Measurements from ENCODE around the gene AS3MT.

Gene AS3MT

GRCh38 chr10:102894466-102895213 lies 25.4 kb downstream of the AS3MT start:
- Histone ChIP-seq H3K27ac (ENCODE audit: low read depth, low read length) (no peak overlapping the region), H3K36me3 (ENCODE audit: control insufficient read depth, insufficient read depth, low read length) (peaks cover 17% of the 10 kb centered on the region; the same call in 1 of the 2 replicates), H3K9ac (ENCODE audit: low read depth, low read length) (no peak overlapping the region), H3K4me1 (ENCODE audit: control insufficient read depth, insufficient read depth, low read length) (peaks cover 6% of the 10 kb centered on the region; the same call in 1 of the 2 replicates), H3K4me3 (ENCODE audit: low read depth, low read length) (no peak overlapping the region), H3K9me3 (ENCODE audit: control insufficient read depth, insufficient read depth, low read length) (no peaks in the 10 kb centered on the region; the same call in 1 of the 2 replicates), H3K27me3 (ENCODE audit: control insufficient read depth, insufficient read depth, low read length) (no peaks in the 10 kb centered on the region)

GRCh38 chr10:102900006-102900405 lies 30.7 kb downstream of the AS3MT start:
- Histone ChIP-seq H3K27me3 (ENCODE audit: control insufficient read depth, insufficient read depth, low read length) (no peaks in the 10 kb centered on the region), H3K9me3 (ENCODE audit: control insufficient read depth, insufficient read depth, low read length) (no peaks in the 10 kb centered on the region), H3K4me1 (ENCODE audit: control insufficient read depth, insufficient read depth, low read length) (no peaks in the 10 kb centered on the region), H3K27ac (ENCODE audit: low read depth, low read length) (no peak overlapping the region), H3K4me3 (ENCODE audit: low read depth, low read length) (no peak overlapping the region), H3K36me3 (ENCODE audit: control insufficient read depth, insufficient read depth, low read length) (no peaks in the 10 kb centered on the region; the same call in 1 of the 2 replicates), H3K9ac (ENCODE audit: low read depth, low read length) (no peak overlapping the region)

GRCh38 chr10:102904346-102904745 lies 35.1 kb downstream of the AS3MT start:
- Histone ChIP-seq H3K9me3 (ENCODE audit: control insufficient read depth, insufficient read depth, low read length) (no peaks in the 10 kb centered on the region), H3K27ac (ENCODE audit: low read depth, low read length) (no peak overlapping the region), H3K9ac (ENCODE audit: low read depth, low read length) (no peak overlapping the region), H3K4me3 (ENCODE audit: low read depth, low read length) (no peak overlapping the region), H3K4me1 (ENCODE audit: control insufficient read depth, insufficient read depth, low read length) (no peaks in the 10 kb centered on the region), H3K27me3 (ENCODE audit: control insufficient read depth, insufficient read depth, low read length) (no peaks in the 10 kb centered on the region), H3K36me3 (ENCODE audit: control insufficient read depth, insufficient read depth, low read length) (no peaks in the 10 kb centered on the region; the same call in 1 of the 2 replicates)

DNA sequence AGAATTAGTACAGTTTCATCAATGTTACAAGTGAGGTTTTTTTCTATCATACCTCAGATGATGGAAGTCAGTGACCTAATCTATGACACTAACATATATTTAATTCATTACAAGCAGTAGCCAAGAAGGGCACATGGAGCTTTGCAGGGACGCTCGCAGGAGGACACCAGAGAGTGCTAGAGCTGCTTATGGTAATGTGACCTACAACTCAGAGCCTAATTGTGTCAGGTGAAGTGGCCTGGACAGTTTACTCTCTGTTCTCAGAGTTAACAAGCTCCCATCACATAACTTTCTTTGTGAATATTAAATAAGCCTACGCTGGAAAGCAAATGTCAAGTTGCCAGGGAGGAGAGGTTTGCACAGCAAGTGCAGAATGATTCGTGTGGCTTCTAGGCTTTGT lies 37.2 kb downstream of the AS3MT start:
- Histone ChIP-seq H3K9ac (ENCODE audit: low read depth, low read length) (no peak overlapping the region), H3K9me3 (ENCODE audit: control insufficient read depth, insufficient read depth, low read length) (no peaks in the 10 kb centered on the region), H3K36me3 (ENCODE audit: control insufficient read depth, insufficient read depth, low read length) (no peaks in the 10 kb centered on the region), H3K4me3 (ENCODE audit: low read depth, low read length) (no peak overlapping the region), H3K27me3 (ENCODE audit: control insufficient read depth, insufficient read depth, low read length) (no peaks in the 10 kb centered on the region), H3K27ac (ENCODE audit: low read depth, low read length) (no peak overlapping the region), H3K4me1 (ENCODE audit: control insufficient read depth, insufficient read depth, low read length) (no peaks in the 10 kb centered on the region)

- Histone ChIP-seq H3K9me3 (ENCODE audit: control insufficient read depth, insufficient read depth, low read length) (no peaks in the 10 kb centered on the region), H3K4me1 (ENCODE audit: control insufficient read depth, insufficient read depth, low read length) (0 out of 2 replicates have a peak, but pooled peaks cover 6% of the 10 kb centered on the region), H3K36me3 (ENCODE audit: control insufficient read depth, insufficient read depth, low read length) (no peaks in the 10 kb centered on the region), H3K4me3 (ENCODE audit: low read depth, low read length) (no peak overlapping the region), H3K27ac (ENCODE audit: low read depth, low read length) (no peak overlapping the region), H3K27me3 (ENCODE audit: control insufficient read depth, insufficient read depth, low read length) (peaks cover 16% of the 10 kb centered on the region), H3K9ac (ENCODE audit: low read depth, low read length) (no peak overlapping the region)
Observed at GRCh38 chr10:102914781-102915180, 45.5 kb downstream of the AS3MT start.

- Histone ChIP-seq H3K9ac (ENCODE audit: low read depth, low read length) (no peak overlapping the region), H3K4me3 (ENCODE audit: low read depth, low read length) (no peak overlapping the region; the same call in 1 of the 2 replicates), H3K36me3 (ENCODE audit: control insufficient read depth, insufficient read depth, low read length) (no peaks in the 10 kb centered on the region), H3K27me3 (ENCODE audit: control insufficient read depth, insufficient read depth, low read length) (peaks cover 20% of the 10 kb centered on the region), H3K9me3 (ENCODE audit: control insufficient read depth, insufficient read depth, low read length) (no peaks in the 10 kb centered on the region), H3K4me1 (ENCODE audit: control insufficient read depth, insufficient read depth, low read length) (peaks cover 16% of the 10 kb centered on the region), H3K27ac (ENCODE audit: low read depth, low read length) (no peak overlapping the region)
Observed at GRCh38 chr10:102916173-102916572, 46.9 kb downstream of the AS3MT start.

DNA sequence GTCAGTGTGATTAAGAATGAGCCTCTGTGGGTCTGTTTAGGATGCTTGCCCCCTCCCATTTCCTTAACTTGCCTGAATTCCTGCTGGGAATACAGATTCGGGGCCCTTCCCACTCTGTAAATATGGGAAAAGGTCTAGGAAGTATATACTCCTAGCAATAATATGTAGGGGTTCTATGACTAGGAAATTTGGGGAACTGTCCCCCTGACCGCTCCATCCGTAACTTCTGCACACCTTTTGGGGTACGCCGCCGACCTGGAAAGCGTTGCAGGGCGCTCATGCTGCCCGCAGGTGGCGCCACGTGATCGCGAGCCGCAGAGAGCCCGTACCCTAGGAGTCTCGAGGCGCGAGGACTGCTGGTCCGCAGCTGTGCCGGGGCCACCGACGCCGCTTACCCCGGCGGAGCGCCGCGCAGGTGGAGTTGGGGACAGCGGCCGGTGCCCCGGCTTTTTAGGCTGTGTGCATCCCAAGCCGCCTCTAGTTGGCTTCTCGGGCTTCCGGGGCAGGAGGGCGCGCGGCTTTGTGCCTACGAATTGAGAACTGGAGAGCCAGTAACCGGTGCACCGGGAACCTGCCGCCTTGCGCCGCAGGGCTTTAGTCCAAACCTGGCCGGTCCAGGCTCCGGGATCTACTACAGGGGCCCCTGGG lies 48.2 kb downstream of the AS3MT start:
- Histone ChIP-seq H3K9me3 (ENCODE audit: control insufficient read depth, insufficient read depth, low read length) (no peaks in the 10 kb centered on the region), H3K27me3 (ENCODE audit: control insufficient read depth, insufficient read depth, low read length) (peaks cover 20% of the 10 kb centered on the region), H3K27ac (ENCODE audit: low read depth, low read length) (peak overlapping the region; percentile 89), H3K36me3 (ENCODE audit: control insufficient read depth, insufficient read depth, low read length) (no peaks in the 10 kb centered on the region), H3K9ac (ENCODE audit: low read depth, low read length) (peak overlapping the region; percentile 79), H3K4me3 (ENCODE audit: low read depth, low read length) (peak overlapping the region; percentile 81), H3K4me1 (ENCODE audit: control insufficient read depth, insufficient read depth, low read length) (peaks cover 28% of the 10 kb centered on the region)

- Histone ChIP-seq H3K4me1 (ENCODE audit: control insufficient read depth, insufficient read depth, low read length) (peaks cover 31% of the 10 kb centered on the region), H3K27ac (ENCODE audit: low read depth, low read length) (peak within 1 kb of the TSS; percentile 89), H3K4me3 (ENCODE audit: low read depth, low read length) (peak within 1 kb of the TSS; percentile 81), H3K27me3 (ENCODE audit: control insufficient read depth, insufficient read depth, low read length) (peaks cover 20% of the 10 kb centered on the region), H3K9ac (ENCODE audit: low read depth, low read length) (peak within 1 kb of the TSS; percentile 79), H3K9me3 (ENCODE audit: control insufficient read depth, insufficient read depth, low read length) (no peaks in the 10 kb centered on the region), H3K36me3 (ENCODE audit: control insufficient read depth, insufficient read depth, low read length) (no peaks in the 10 kb centered on the region)
Observed at GRCh38 chr10:102917962-102918816, 48.9 kb downstream of the AS3MT start, which contains the start of gene CNNM2. Gene CNNM2 (plus strand): TSS chr10:102918294. CDS start chr10:102918481, 187 bp downstream.

DNA sequence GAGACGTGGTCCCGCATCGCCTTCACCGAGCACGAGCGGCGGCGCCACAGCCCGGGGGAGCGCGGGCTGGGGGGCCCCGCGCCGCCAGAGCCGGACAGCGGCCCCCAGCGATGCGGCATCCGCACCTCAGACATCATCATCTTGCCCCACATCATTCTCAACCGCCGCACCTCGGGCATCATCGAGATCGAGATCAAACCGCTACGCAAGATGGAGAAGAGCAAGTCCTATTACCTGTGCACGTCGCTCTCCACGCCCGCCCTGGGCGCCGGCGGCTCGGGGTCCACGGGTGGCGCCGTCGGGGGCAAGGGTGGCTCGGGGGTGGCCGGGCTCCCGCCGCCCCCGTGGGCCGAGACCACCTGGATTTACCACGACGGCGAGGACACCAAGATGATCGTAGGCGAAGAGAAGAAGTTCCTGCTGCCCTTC lies 49.6 kb downstream of the AS3MT start:
- peak overlapping the region; percentile 81 for H3K4me3 ChIP-seq (ENCODE audit: low read depth, low read length)
- H3K9me3 ChIP-seq (ENCODE audit: control insufficient read depth, insufficient read depth, low read length): no peaks in the 10 kb centered on the region
- peak overlapping the region; percentile 76; the same call in 1 of the 2 replicates for H3K9ac ChIP-seq (ENCODE audit: low read depth, low read length)
- H3K36me3 ChIP-seq (ENCODE audit: control insufficient read depth, insufficient read depth, low read length): no peaks in the 10 kb centered on the region
- H3K27ac ChIP-seq (ENCODE audit: low read depth, low read length): no peak overlapping the region
- H3K4me1 ChIP-seq (ENCODE audit: control insufficient read depth, insufficient read depth, low read length): peaks cover 31% of the 10 kb centered on the region
- peaks cover 20% of the 10 kb centered on the region for H3K27me3 ChIP-seq (ENCODE audit: control insufficient read depth, insufficient read depth, low read length)

GRCh38 chr10:102919246-102919959 lies 50.1 kb downstream of the AS3MT start:
- H3K9me3 ChIP-seq (ENCODE audit: control insufficient read depth, insufficient read depth, low read length): no peaks in the 10 kb centered on the region
- H3K9ac ChIP-seq (ENCODE audit: low read depth, low read length): peak overlapping the region; percentile 10; the same call in 1 of the 2 replicates
- H3K27me3 ChIP-seq (ENCODE audit: control insufficient read depth, insufficient read depth, low read length): peaks cover 20% of the 10 kb centered on the region
- H3K4me3 ChIP-seq (ENCODE audit: low read depth, low read length): peak overlapping the region; percentile 81
- H3K4me1 ChIP-seq (ENCODE audit: control insufficient read depth, insufficient read depth, low read length): peaks cover 31% of the 10 kb centered on the region
- H3K27ac ChIP-seq (ENCODE audit: low read depth, low read length): no peak overlapping the region
- H3K36me3 ChIP-seq (ENCODE audit: control insufficient read depth, insufficient read depth, low read length): no peaks in the 10 kb centered on the region
